Natural killer cell (primary cell): ENCODE results near the gene RS1. TPM values are rescaled to one million over a fixed set of nuclear protein-coding genes. Genes with fewer than 3 reads are reported as not detected.
A peak's percentile ranks its signal among the peaks of the same experiment; 100 is the strongest.

Experiments used
- ATAC-seq, 3 donors: fragments of 150-1000 bp in 2 of 3; fragments of 200-7000 bp in 1 of 3; cut with Tn5 transposase; 1 replicate in 1 of 3; 2 replicates in 2 of 3; pipeline ENCODE4 v1.10.0; 2021; ENCODE audit warnings: mild to moderate bottlenecking in 2 of 3, moderate library complexity in 2 of 3
- DNase-seq, 2 donors: peaks; one replicate each; pipeline versions ENCODE4 v3.0.0 to v3.0.0-alpha.2; 2013 to 2021; ENCODE audit warnings: mixed read lengths in 1 of 2
- H3K27ac ChIP-seq: one replicate; pipeline ENCODE4 v1.5.1; 2013; ENCODE audit warnings: mild to moderate bottlenecking, low read length
- H3K27me3 ChIP-seq: one replicate; pipeline ENCODE4 v1.6.1; 2013; ENCODE audit warnings: low read length; ENCODE audit not compliant: control insufficient read depth, insufficient read depth
- H3K36me3 ChIP-seq: one replicate; pipeline ENCODE4 v1.6.1; 2013; ENCODE audit warnings: low read length; ENCODE audit not compliant: control insufficient read depth, insufficient read depth
- H3K4me1 ChIP-seq: one replicate; pipeline ENCODE4 v1.6.1; 2013; ENCODE audit warnings: low read length; ENCODE audit not compliant: control insufficient read depth, insufficient read depth
- H3K4me3 ChIP-seq: one replicate; pipeline ENCODE4 v1.5.1; 2013; ENCODE audit warnings: low read length
- H3K9me3 ChIP-seq: one replicate; pipeline ENCODE4 v1.6.1; 2013; ENCODE audit warnings: low read length; ENCODE audit not compliant: control insufficient read depth, insufficient read depth
- H3K27ac Mint-ChIP-seq, 2 donors: one replicate each; pipeline ENCODE4 v1.8.0; 2022; ENCODE audit warnings: mild to moderate bottlenecking in 2 of 2, mixed read lengths in 2 of 2, moderate library complexity in 1 of 2
- H3K27me3 Mint-ChIP-seq, 2 donors: one replicate each; pipeline ENCODE4 v1.8.0; 2022; ENCODE audit warnings: low read depth in 2 of 2, mixed read lengths in 2 of 2
- H3K36me3 Mint-ChIP-seq: one replicate; pipeline ENCODE4 v1.8.0; 2022; ENCODE audit warnings: mixed read lengths
- H3K4me1 Mint-ChIP-seq, 2 donors: one replicate each; pipeline ENCODE4 v1.8.0; 2022; ENCODE audit warnings: mixed read lengths in 2 of 2
- H3K4me3 Mint-ChIP-seq: one replicate; pipeline ENCODE4 v1.8.0; 2022; ENCODE audit warnings: mild to moderate bottlenecking, moderate library complexity, mixed read lengths
- H3K9me3 Mint-ChIP-seq, 2 donors: one replicate each; pipeline ENCODE4 v1.8.0; 2022; ENCODE audit warnings: mixed read lengths in 2 of 2
- CTCF ChIP-seq: fragments of 200-600 bp; IDR thresholded peaks from one replicate; pipeline ENCODE4 v1.8.0; 2022; ENCODE audit warnings: antibody characterized with exemption
- WGBS: methylation state at CpG from one replicate; pipeline ENCODE4 v1.1.7; 2013; ENCODE audit warnings: missing lambda C conversion rate; ENCODE audit not compliant: insufficient coverage; 5-methylcytosine and 5-hydroxymethylcytosine counted together
- intact Hi-C: fragments of 100-400 bp; cut with micrococcal nuclease; formaldehyde crosslinking; loops from one replicate; pipeline ENCODE4 v1.14.2; 2022
- total RNA-seq, 4 donors: library from RNA; stranded (reverse); fragments of 120-200 nt in 1 of 4; gene quantifications; one replicate each; pipeline versions ENCODE4 v1.2.3 to v1.2.4, GENCODE V29; 2013 to 2022

RS1 gene
- total RNA-seq, 3 donors from 2014 or later (not counting 1 experiment from before 2014, with no cell fraction given): not detected

GRCh38 chrX:18617407-18617750, 54.5 kb downstream of the RS1 start:
- intact Hi-C loops: no loop called here
- peaks cover 5 to 7% of the 10 kb centered on the region in 2 donors for H3K4me1 Mint-ChIP-seq
- H3K4me3 Mint-ChIP-seq: no peak overlapping the region
- H3K4me1 ChIP-seq: no peaks in the 10 kb centered on the region
- H3K27me3 ChIP-seq: no peaks in the 10 kb centered on the region
- no peaks in the 10 kb centered on the region for H3K27me3 Mint-ChIP-seq
- no peak overlapping the region for H3K4me3 ChIP-seq
- H3K36me3 ChIP-seq: no peaks in the 10 kb centered on the region
- no peak overlapping the region for H3K27ac Mint-ChIP-seq
- no peaks in the 10 kb centered on the region for H3K9me3 Mint-ChIP-seq
- DNase-seq: no peak
- H3K27ac ChIP-seq: no peak overlapping the region
- TF ChIP-seq CTCF: no peak
- no peaks in the 10 kb centered on the region for H3K36me3 Mint-ChIP-seq
- no peaks in the 10 kb centered on the region for H3K9me3 ChIP-seq
- ATAC-seq: no peak
- 50% methylated on average over 2 of the region's 5 CpGs for WGBS

- H3K27me3 ChIP-seq: no peaks in the 10 kb centered on the region
- no peak overlapping the region for H3K27ac ChIP-seq
- Mint-ChIP-seq H3K9me3 (no peaks in the 10 kb centered on the region), H3K4me3 (no peak overlapping the region), H3K27me3 (no peaks in the 10 kb centered on the region), H3K27ac (no peak overlapping the region), H3K36me3 (no peaks in the 10 kb centered on the region), H3K4me1 (peaks cover 5 to 7% of the 10 kb centered on the region in 2 donors)
- no peaks in the 10 kb centered on the region for H3K9me3 ChIP-seq
- no peak for DNase-seq
- no peak overlapping the region for H3K4me3 ChIP-seq
- no peaks in the 10 kb centered on the region for H3K4me1 ChIP-seq
- H3K36me3 ChIP-seq: no peaks in the 10 kb centered on the region
- peak in 1 of 3 donors; percentile 46 for ATAC-seq
- 84% methylated on average over 6 of the region's 8 CpGs for WGBS
- intact Hi-C loops: no loop called here
- no peak for TF ChIP-seq CTCF
Measured at GRCh38 chrX:18616688-18617406, 55.1 kb downstream of the RS1 start.

GRCh38 chrX:18613930-18614639, 57.8 kb downstream of the RS1 start:
- peaks cover 2% of the 10 kb centered on the region for H3K36me3 ChIP-seq
- no peaks in the 10 kb centered on the region for H3K4me1 ChIP-seq
- TF ChIP-seq CTCF: no peak
- DNase-seq: no peak
- H3K27me3 ChIP-seq: no peaks in the 10 kb centered on the region
- no peak overlapping the region for H3K4me3 ChIP-seq
- no peak for ATAC-seq
- H3K27me3 Mint-ChIP-seq: no peaks in the 10 kb centered on the region
- 100% methylated on average over 2 of the region's 3 CpGs for WGBS
- no peaks in the 10 kb centered on the region for H3K9me3 Mint-ChIP-seq
- no peaks in the 10 kb centered on the region for H3K36me3 Mint-ChIP-seq
- H3K9me3 ChIP-seq: no peaks in the 10 kb centered on the region
- H3K27ac ChIP-seq: no peak overlapping the region
- intact Hi-C loops: no loop called here
- H3K4me1 Mint-ChIP-seq: peaks cover 5 to 7% of the 10 kb centered on the region in 2 donors
- H3K27ac Mint-ChIP-seq: no peak overlapping the region
- no peak overlapping the region for H3K4me3 Mint-ChIP-seq
